ENCODE results near the gene BEST2. TPM values are rescaled to one million over a fixed set of nuclear protein-coding genes. Genes with fewer than 3 reads are reported as not detected.

The BEST2 gene
- total RNA-seq, 1 donor from 2014 or later: not detected

- Mint-ChIP-seq H3K27me3 (ENCODE audit: unreplicated experiment) (peaks cover 15% of the 10 kb centered on the region), H3K9me3 (ENCODE audit: unreplicated experiment) (peaks cover 3% of the 10 kb centered on the region), H3K36me3 (ENCODE audit: unreplicated experiment) (peaks cover 4% of the 10 kb centered on the region), H3K4me1 (ENCODE audit: low read depth, unreplicated experiment) (peaks cover 12% of the 10 kb centered on the region), H3K4me3 (ENCODE audit: unreplicated experiment) (no peak overlapping the region), H3K27ac (ENCODE audit: unreplicated experiment) (no peak overlapping the region)
- no peak for DNase-seq
- no peak for TF ChIP-seq CTCF (IDR thresholded peaks at IDR 0.05; ENCODE audit: partially characterized antibody, unreplicated experiment)
Observed at GRCh38 chr19:12752056-12752781, 628 bp downstream of the BEST2 start.

GRCh38 chr19:12754465-12755196, 3.0 kb downstream of the BEST2 start:
- no peak for TF ChIP-seq CTCF (IDR thresholded peaks at IDR 0.05; ENCODE audit: partially characterized antibody, unreplicated experiment)
- Mint-ChIP-seq H3K36me3 (ENCODE audit: unreplicated experiment) (no peaks in the 10 kb centered on the region), H3K4me3 (ENCODE audit: unreplicated experiment) (no peak overlapping the region), H3K27ac (ENCODE audit: unreplicated experiment) (no peak overlapping the region), H3K27me3 (ENCODE audit: unreplicated experiment) (peaks cover 16% of the 10 kb centered on the region), H3K9me3 (ENCODE audit: unreplicated experiment) (peaks cover 7% of the 10 kb centered on the region), H3K4me1 (ENCODE audit: low read depth, unreplicated experiment) (peaks cover 10% of the 10 kb centered on the region)
- no peak for DNase-seq

- Mint-ChIP-seq H3K27ac (ENCODE audit: unreplicated experiment) (peak overlapping the region; percentile 34), H3K4me1 (ENCODE audit: low read depth, unreplicated experiment) (no peaks in the 10 kb centered on the region), H3K9me3 (ENCODE audit: unreplicated experiment) (peaks cover 5% of the 10 kb centered on the region), H3K27me3 (ENCODE audit: unreplicated experiment) (peaks cover 10% of the 10 kb centered on the region), H3K36me3 (ENCODE audit: unreplicated experiment) (no peaks in the 10 kb centered on the region), H3K4me3 (ENCODE audit: unreplicated experiment) (peak overlapping the region; percentile 10)
- DNase-seq: no peak
- no peak for TF ChIP-seq CTCF (IDR thresholded peaks at IDR 0.05; ENCODE audit: partially characterized antibody, unreplicated experiment)
Observed at GRCh38 chr19:12756150-12756883, 4.7 kb downstream of the BEST2 start.

- H3K36me3 Mint-ChIP-seq (ENCODE audit: unreplicated experiment): no peaks in the 10 kb centered on the region
- peaks cover 4% of the 10 kb centered on the region for H3K27me3 Mint-ChIP-seq (ENCODE audit: unreplicated experiment)
- peak overlapping the region; percentile 48 for H3K27ac Mint-ChIP-seq (ENCODE audit: unreplicated experiment)
- H3K9me3 Mint-ChIP-seq (ENCODE audit: unreplicated experiment): peaks cover 5% of the 10 kb centered on the region
- peak; percentile 98 for TF ChIP-seq CTCF (IDR thresholded peaks at IDR 0.05; ENCODE audit: partially characterized antibody, unreplicated experiment)
- H3K4me1 Mint-ChIP-seq (ENCODE audit: low read depth, unreplicated experiment): no peaks in the 10 kb centered on the region
- H3K4me3 Mint-ChIP-seq (ENCODE audit: unreplicated experiment): peak overlapping the region; percentile 61
- DNase-seq: peak; percentile 88
Observed at GRCh38 chr19:12757544-12758274, 6.1 kb downstream of the BEST2 start.

Measured in glutamatergic neuron (in vitro differentiated cells).